ENCODE results near the gene PER3.
"Not testable (repeated sequence)": the region's sequence is repeated elsewhere in the genome, so short reads cannot be mapped to it uniquely, and the experiment has no call there.

The PER3 gene

GRCh38 chr1:7784492-7785071 is 491 bp downstream of the PER3 start:
- Histone ChIP-seq H3K9me3 (ENCODE audit: low read length) (peaks cover 2% of the 10 kb centered on the region), H3K27me3 (ENCODE audit: insufficient read depth, low read length) (no peaks in the 10 kb centered on the region), H3K4me1 (ENCODE audit: insufficient read depth, low read length) (no peaks in the 10 kb centered on the region), H2AFZ (ENCODE audit: low read depth, low read length) (no peak overlapping the region), H3K36me3 (ENCODE audit: insufficient read depth, low read length) (peaks cover 24% of the 10 kb centered on the region), H3K4me3 (ENCODE audit: low read length) (no peak overlapping the region)

GRCh38 chr1:7785108-7785507 is 1.0 kb downstream of the PER3 start:
- Histone ChIP-seq H3K36me3 (ENCODE audit: insufficient read depth, low read length) (peaks cover 23% of the 10 kb centered on the region), H2AFZ (ENCODE audit: low read depth, low read length) (no peak overlapping the region), H3K27me3 (ENCODE audit: insufficient read depth, low read length) (no peaks in the 10 kb centered on the region), H3K4me3 (ENCODE audit: low read length) (no peak overlapping the region), H3K9me3 (ENCODE audit: low read length) (peaks cover 5% of the 10 kb centered on the region), H3K4me1 (ENCODE audit: insufficient read depth, low read length) (no peaks in the 10 kb centered on the region)

GRCh38 chr1:7786795-7787194 is 2.7 kb downstream of the PER3 start:
- H3K36me3 ChIP-seq (ENCODE audit: insufficient read depth, low read length), result peaks cover 12% of the 10 kb centered on the region
- no peaks in the 10 kb centered on the region for H3K27me3 ChIP-seq (ENCODE audit: insufficient read depth, low read length)
- no peak overlapping the region for H2AFZ ChIP-seq (ENCODE audit: low read depth, low read length)
- no peaks in the 10 kb centered on the region for H3K4me1 ChIP-seq (ENCODE audit: insufficient read depth, low read length)
- H3K9me3 ChIP-seq (ENCODE audit: low read length), result peaks cover 15% of the 10 kb centered on the region
- no peak overlapping the region for H3K4me3 ChIP-seq (ENCODE audit: low read length)

- Histone ChIP-seq H3K4me3 (ENCODE audit: low read length) (no peak overlapping the region), H3K9me3 (ENCODE audit: low read length) (peaks cover 15% of the 10 kb centered on the region), H2AFZ (ENCODE audit: low read depth, low read length) (no peak overlapping the region), H3K27me3 (ENCODE audit: insufficient read depth, low read length) (no peaks in the 10 kb centered on the region), H3K4me1 (ENCODE audit: insufficient read depth, low read length) (no peaks in the 10 kb centered on the region), H3K36me3 (ENCODE audit: insufficient read depth, low read length) (peaks cover 8% of the 10 kb centered on the region)
Observed at GRCh38 chr1:7789828-7790227, 5.7 kb downstream of the PER3 start.

GRCh38 chr1:7791027-7791426 is 6.9 kb downstream of the PER3 start:
- not testable (repeated sequence) for H3K27me3 ChIP-seq (ENCODE audit: insufficient read depth, low read length); H3K36me3 ChIP-seq (ENCODE audit: insufficient read depth, low read length); H3K4me3 ChIP-seq (ENCODE audit: low read length); H2AFZ ChIP-seq (ENCODE audit: low read depth, low read length); H3K4me1 ChIP-seq (ENCODE audit: insufficient read depth, low read length)
- peaks cover 15% of the 10 kb centered on the region for H3K9me3 ChIP-seq (ENCODE audit: low read length)

- H3K4me3 ChIP-seq (ENCODE audit: low read length), result no peak overlapping the region
- H3K27me3 ChIP-seq (ENCODE audit: insufficient read depth, low read length), result no peaks in the 10 kb centered on the region
- H3K4me1 ChIP-seq (ENCODE audit: insufficient read depth, low read length), result no peaks in the 10 kb centered on the region
- H3K36me3 ChIP-seq (ENCODE audit: insufficient read depth, low read length), result peaks cover 3% of the 10 kb centered on the region
- no peak overlapping the region for H2AFZ ChIP-seq (ENCODE audit: low read depth, low read length)
- peaks cover 8% of the 10 kb centered on the region for H3K9me3 ChIP-seq (ENCODE audit: low read length)
Observed at GRCh38 chr1:7795406-7795805, 11.3 kb downstream of the PER3 start.

- no peak overlapping the region for H2AFZ ChIP-seq (ENCODE audit: low read depth, low read length)
- no peaks in the 10 kb centered on the region for H3K27me3 ChIP-seq (ENCODE audit: insufficient read depth, low read length)
- H3K4me3 ChIP-seq (ENCODE audit: low read length), result no peak overlapping the region
- no peaks in the 10 kb centered on the region for H3K36me3 ChIP-seq (ENCODE audit: insufficient read depth, low read length)
- peaks cover 4% of the 10 kb centered on the region for H3K4me1 ChIP-seq (ENCODE audit: insufficient read depth, low read length)
- no peaks in the 10 kb centered on the region for H3K9me3 ChIP-seq (ENCODE audit: low read length)
Observed at GRCh38 chr1:7805460-7805859, 21.4 kb downstream of the PER3 start.

- Histone ChIP-seq H3K4me3 (ENCODE audit: low read length) (no peak overlapping the region), H2AFZ (ENCODE audit: low read depth, low read length) (no peak overlapping the region), H3K36me3 (ENCODE audit: insufficient read depth, low read length) (no peaks in the 10 kb centered on the region), H3K4me1 (ENCODE audit: insufficient read depth, low read length) (peaks cover 4% of the 10 kb centered on the region), H3K27me3 (ENCODE audit: insufficient read depth, low read length) (no peaks in the 10 kb centered on the region), H3K9me3 (ENCODE audit: low read length) (peaks cover 4% of the 10 kb centered on the region)
Observed at GRCh38 chr1:7808253-7808844, 24.3 kb downstream of the PER3 start.

- Histone ChIP-seq H3K4me1 (ENCODE audit: insufficient read depth, low read length) (peaks cover 4% of the 10 kb centered on the region), H3K27me3 (ENCODE audit: insufficient read depth, low read length) (no peaks in the 10 kb centered on the region), H3K36me3 (ENCODE audit: insufficient read depth, low read length) (no peaks in the 10 kb centered on the region), H3K9me3 (ENCODE audit: low read length) (peaks cover 7% of the 10 kb centered on the region), H3K4me3 (ENCODE audit: low read length) (no peak overlapping the region), H2AFZ (ENCODE audit: low read depth, low read length) (no peak overlapping the region)
Observed at GRCh38 chr1:7809742-7810141, 25.7 kb downstream of the PER3 start.

GRCh38 chr1:7810395-7810794 is 26.3 kb downstream of the PER3 start:
- H2AFZ ChIP-seq (ENCODE audit: low read depth, low read length), result no peak overlapping the region
- peaks cover 7% of the 10 kb centered on the region for H3K9me3 ChIP-seq (ENCODE audit: low read length)
- peaks cover 4% of the 10 kb centered on the region for H3K4me1 ChIP-seq (ENCODE audit: insufficient read depth, low read length)
- H3K27me3 ChIP-seq (ENCODE audit: insufficient read depth, low read length), result no peaks in the 10 kb centered on the region
- no peaks in the 10 kb centered on the region for H3K36me3 ChIP-seq (ENCODE audit: insufficient read depth, low read length)
- no peak overlapping the region for H3K4me3 ChIP-seq (ENCODE audit: low read length)

GRCh38 chr1:7811476-7811875 is 27.4 kb downstream of the PER3 start:
- Histone ChIP-seq H3K4me1 (ENCODE audit: insufficient read depth, low read length) (peaks cover 4% of the 10 kb centered on the region), H3K36me3 (ENCODE audit: insufficient read depth, low read length) (no peaks in the 10 kb centered on the region), H3K9me3 (ENCODE audit: low read length) (peaks cover 7% of the 10 kb centered on the region), H3K27me3 (ENCODE audit: insufficient read depth, low read length) (no peaks in the 10 kb centered on the region), H3K4me3 (ENCODE audit: low read length) (no peak overlapping the region), H2AFZ (ENCODE audit: low read depth, low read length) (no peak overlapping the region)

- Histone ChIP-seq H3K36me3 (ENCODE audit: insufficient read depth, low read length) (no peaks in the 10 kb centered on the region), H3K4me1 (ENCODE audit: insufficient read depth, low read length) (peaks cover 3% of the 10 kb centered on the region), H3K4me3 (ENCODE audit: low read length) (no peak overlapping the region), H3K27me3 (ENCODE audit: insufficient read depth, low read length) (no peaks in the 10 kb centered on the region), H2AFZ (ENCODE audit: low read depth, low read length) (no peak overlapping the region), H3K9me3 (ENCODE audit: low read length) (peaks cover 7% of the 10 kb centered on the region)
Observed at GRCh38 chr1:7813677-7814373, 29.7 kb downstream of the PER3 start.

GRCh38 chr1:7821282-7821681 is 37.2 kb downstream of the PER3 start:
- no peak overlapping the region for H2AFZ ChIP-seq (ENCODE audit: low read depth, low read length)
- H3K4me1 ChIP-seq (ENCODE audit: insufficient read depth, low read length), result no peaks in the 10 kb centered on the region
- no peaks in the 10 kb centered on the region for H3K9me3 ChIP-seq (ENCODE audit: low read length)
- peaks cover 4% of the 10 kb centered on the region for H3K36me3 ChIP-seq (ENCODE audit: insufficient read depth, low read length)
- H3K27me3 ChIP-seq (ENCODE audit: insufficient read depth, low read length), result no peaks in the 10 kb centered on the region
- no peak overlapping the region for H3K4me3 ChIP-seq (ENCODE audit: low read length)

Measured in neuron (in vitro differentiated cells).